ENCODE measurements around the gene DUS2.

GRCh38 chr16:68085259-68086071, 62.4 kb downstream of the DUS2 start, which contains the start of gene NFATC3:
- TF ChIP-seq EZH2 (IDR thresholded peaks at IDR 0.05; ENCODE audit: low read length) (no peak), CTCF (optimal IDR thresholded peaks at IDR 0.05 in 1 of 3, IDR thresholded peaks at IDR 0.05 in 1 of 3, conservative IDR thresholded peaks at IDR 0.05 in 1 of 3; ENCODE audit: extremely low read depth in 1 of 3, insufficient read depth in 2 of 3, low read length in 3 of 3) (no peak)
